Ascending aorta (tissue), 2 donors: ENCODE measurements around the gene PCDH9. TPM values are rescaled to one million over a fixed set of nuclear protein-coding genes. Genes with fewer than 3 reads are reported as not detected.

Experiments used
- DNase-seq, 2 donors: peaks; one replicate each; pipeline ENCODE4 v3.0.0-alpha.2; 2019; ENCODE audit warnings: low spot score in 2 of 2
- H3K27ac ChIP-seq, 2 donors: fragments of 200-600 bp; sonication (generic); one replicate each; pipeline ENCODE4 v1.5.1; 2016 to 2017; ENCODE audit warnings: mild to moderate bottlenecking in 1 of 2
- H3K27me3 ChIP-seq: fragments of 200-600 bp; sonication (generic); one replicate; pipeline ENCODE4 v1.5.1; 2017
- H3K36me3 ChIP-seq, 2 donors: fragments of 200-600 bp; sonication (generic); one replicate each; pipeline ENCODE4 v1.5.1; 2016
- H3K4me1 ChIP-seq, 2 donors: fragments of 200-600 bp; sonication (generic); one replicate each; pipeline ENCODE4 v1.5.1; 2016 to 2017; ENCODE audit warnings: mild to moderate bottlenecking in 1 of 2
- H3K4me3 ChIP-seq, 2 donors: fragments of 200-600 bp; sonication (generic); one replicate each; pipeline ENCODE4 v1.5.1; 2016 to 2017; ENCODE audit warnings: mild to moderate bottlenecking in 1 of 2
- H3K9me3 ChIP-seq, 2 donors: fragments of 200-600 bp; sonication (generic); one replicate each; pipeline ENCODE4 v1.5.1; 2016
- CTCF ChIP-seq, 3 experiments: fragments of 200-600 bp in 2 of 3; fragments of 450-650 bp in 1 of 3; sonication (generic) in 2 of 3; IDR thresholded peaks; one replicate each; pipeline ENCODE4 v1.5.1; 2016 to 2019; ENCODE audit warnings: antibody characterized with exemption in 3 of 3, mild to moderate bottlenecking in 1 of 3, moderate library complexity in 1 of 3
- intact Hi-C: fragments of 100-400 bp; cut with DNase I; formaldehyde crosslinking; loops from one replicate; pipeline ENCODE4 v1.15.1; 2023
- total RNA-seq: library from RNA; depleted of rRNA; stranded (reverse); fragments of >200 nt; gene quantifications from one replicate; pipeline ENCODE4 v1.1.0, GENCODE V29; 2016

Gene PCDH9
- total RNA-seq, 1 donor from 2014 or later: 3.6 TPM

GRCh38 chr13:67155898-67156722 is 74.0 kb downstream of the PCDH9 start:
- TF ChIP-seq CTCF (IDR thresholded peaks at IDR 0.05): no peak
- Histone ChIP-seq H3K4me1 (no peaks in the 10 kb centered on the region), H3K4me3 (no peak overlapping the region), H3K9me3 (no peaks in the 10 kb centered on the region), H3K27ac (no peak overlapping the region), H3K27me3 (no peaks in the 10 kb centered on the region), H3K36me3 (no peaks in the 10 kb centered on the region)
- intact Hi-C loops: no loop called here
- no peak for DNase-seq

- Histone ChIP-seq H3K27ac (no peak overlapping the region), H3K4me1 (peaks cover 0 to 5% of the 10 kb centered on the region in 2 donors), H3K4me3 (no peak overlapping the region), H3K36me3 (no peaks in the 10 kb centered on the region), H3K27me3 (no peaks in the 10 kb centered on the region), H3K9me3 (no peaks in the 10 kb centered on the region)
- TF ChIP-seq CTCF (IDR thresholded peaks at IDR 0.05): no peak
- intact Hi-C loops: no loop called here
- no peak for DNase-seq
Observed at GRCh38 chr13:67152085-67152484, 78.1 kb downstream of the PCDH9 start.

- H3K36me3 ChIP-seq: no peaks in the 10 kb centered on the region
- no peak for TF ChIP-seq CTCF (IDR thresholded peaks at IDR 0.05)
- H3K27me3 ChIP-seq: no peaks in the 10 kb centered on the region
- intact Hi-C loops: no loop called here
- DNase-seq: no peak
- H3K4me3 ChIP-seq: no peak overlapping the region
- peaks cover 0 to 5% of the 10 kb centered on the region in 2 donors for H3K4me1 ChIP-seq
- no peaks in the 10 kb centered on the region for H3K9me3 ChIP-seq
- no peak overlapping the region for H3K27ac ChIP-seq
Observed at GRCh38 chr13:67151652-67152051, 78.5 kb downstream of the PCDH9 start.

- intact Hi-C loops: no loop called here
- H3K4me1 ChIP-seq: peaks cover 0 to 5% of the 10 kb centered on the region in 2 donors
Observed at GRCh38 chr13:67150608-67151007, 79.5 kb downstream of the PCDH9 start.

GRCh38 chr13:67148161-67148571 is 82.0 kb downstream of the PCDH9 start:
- Histone ChIP-seq H3K36me3 (no peaks in the 10 kb centered on the region), H3K9me3 (no peaks in the 10 kb centered on the region), H3K4me3 (no peak overlapping the region), H3K27ac (no peak overlapping the region), H3K4me1 (peaks cover 0 to 5% of the 10 kb centered on the region in 2 donors), H3K27me3 (no peaks in the 10 kb centered on the region)
- no peak for DNase-seq
- no peak for TF ChIP-seq CTCF (IDR thresholded peaks at IDR 0.05)
- intact Hi-C loops: no loop called here

More at GRCh38 chr13:67150608-67151007, 79.5 kb downstream of the PCDH9 start:
- no peak for TF ChIP-seq CTCF (IDR thresholded peaks at IDR 0.05)
- H3K27ac ChIP-seq: no peak overlapping the region
- H3K27me3 ChIP-seq: no peaks in the 10 kb centered on the region
- no peak for DNase-seq
- H3K9me3 ChIP-seq: no peaks in the 10 kb centered on the region
- no peaks in the 10 kb centered on the region for H3K36me3 ChIP-seq
- H3K4me3 ChIP-seq: no peak overlapping the region
